HG03095 (cell line): ENCODE measurements around the gene RYR3.

ENCODE experiments used
- ATAC-seq: cut with Tn5 transposase; IDR thresholded peaks from one replicate; pipeline ENCODE4 v1.9.1; 2021; ENCODE audit warnings: moderate library complexity; ENCODE audit not compliant: unreplicated experiment

The RYR3 gene

GRCh38 chr15:33317896-33318295 is 7.1 kb downstream of the RYR3 start:
- no peak for ATAC-seq

- no peak for ATAC-seq
These were observed 9.2 kb downstream of the RYR3 start for GRCh38 chr15:33320017-33320416.

GRCh38 chr15:33322091-33322490 is 11.3 kb downstream of the RYR3 start:
- ATAC-seq, result no peak

GRCh38 chr15:33324609-33325008 is 13.8 kb downstream of the RYR3 start:
- no peak for ATAC-seq

GRCh38 chr15:33326908-33327307 is 16.1 kb downstream of the RYR3 start:
- ATAC-seq, result no peak

- ATAC-seq, result no peak
These were observed 17.3 kb downstream of the RYR3 start for GRCh38 chr15:33328106-33328505.

GRCh38 chr15:33329457-33329856 is 18.7 kb downstream of the RYR3 start:
- no peak for ATAC-seq

- no peak for ATAC-seq
These were observed 20.2 kb downstream of the RYR3 start for GRCh38 chr15:33330931-33331330.

GRCh38 chr15:33341953-33342352 is 31.2 kb downstream of the RYR3 start:
- no peak for ATAC-seq

- ATAC-seq, result no peak
These were observed 32.5 kb downstream of the RYR3 start for GRCh38 chr15:33343275-33343674.

- ATAC-seq, result no peak
These were observed 33.3 kb downstream of the RYR3 start for GRCh38 chr15:33344111-33344510.

GRCh38 chr15:33344530-33344929 is 33.8 kb downstream of the RYR3 start:
- ATAC-seq, result no peak

GRCh38 chr15:33354411-33354810 is 43.6 kb downstream of the RYR3 start:
- no peak for ATAC-seq

GRCh38 chr15:33357845-33358244 is 47.1 kb downstream of the RYR3 start:
- ATAC-seq, result no peak

- no peak for ATAC-seq
These were observed 47.5 kb downstream of the RYR3 start for GRCh38 chr15:33358306-33358705.

GRCh38 chr15:33360886-33361285 is 50.1 kb downstream of the RYR3 start:
- no peak for ATAC-seq

GRCh38 chr15:33369941-33370622 is 59.3 kb downstream of the RYR3 start:
- no peak for ATAC-seq

GRCh38 chr15:33370623-33371020 is 59.9 kb downstream of the RYR3 start:
- no peak for ATAC-seq

GRCh38 chr15:33371159-33371558 is 60.4 kb downstream of the RYR3 start:
- ATAC-seq, result no peak

- no peak for ATAC-seq
These were observed 63.6 kb downstream of the RYR3 start for GRCh38 chr15:33374226-33374914.

- ATAC-seq, result no peak
These were observed 64.5 kb downstream of the RYR3 start for GRCh38 chr15:33375236-33375635.

- ATAC-seq, result no peak
These were observed 66.4 kb downstream of the RYR3 start for GRCh38 chr15:33377204-33377603.
